IPS-NIHi7 (cell line): ENCODE results near the gene RUNX1.

ENCODE experiments used
- DNase-seq: peaks from one replicate; pipeline ENCODE4 v3.0.0; 2012; ENCODE audit warnings: mixed read lengths; ENCODE audit errors: extremely low spot score

Gene RUNX1

GRCh38 chr21:35048706-35049617, at the start of gene RUNX1:
Gene RUNX1 (minus strand): TSS chr21:35049302.
- DNase-seq: no peak

- no peak for DNase-seq
Measured at GRCh38 chr21:35097525-35097924, 48.4 kb upstream of the RUNX1 start.

- no peak for DNase-seq
Measured at GRCh38 chr21:35096959-35097358, 47.9 kb upstream of the RUNX1 start.

GRCh38 chr21:35095859-35096291, 46.8 kb upstream of the RUNX1 start:
- DNase-seq: no peak

- no peak for DNase-seq
Measured at GRCh38 chr21:35093514-35093913, 44.4 kb upstream of the RUNX1 start.

GRCh38 chr21:35091496-35091895, 42.4 kb upstream of the RUNX1 start:
- DNase-seq: no peak

GRCh38 chr21:35090403-35090802, 41.3 kb upstream of the RUNX1 start:
- no peak for DNase-seq

- DNase-seq: no peak
Measured at GRCh38 chr21:35088319-35088771, 39.2 kb upstream of the RUNX1 start.

- no peak for DNase-seq
Measured at GRCh38 chr21:35086357-35086756, 37.3 kb upstream of the RUNX1 start.

- DNase-seq: no peak
Measured at GRCh38 chr21:35084869-35085268, 35.8 kb upstream of the RUNX1 start.

- no peak for DNase-seq
Measured at GRCh38 chr21:35083246-35083645, 34.1 kb upstream of the RUNX1 start.

- DNase-seq: no peak
Measured at GRCh38 chr21:35081861-35082260, 32.8 kb upstream of the RUNX1 start.

GRCh38 chr21:35079181-35079580, 30.1 kb upstream of the RUNX1 start:
- no peak for DNase-seq

- DNase-seq: no peak
Measured at GRCh38 chr21:35077975-35078374, 28.9 kb upstream of the RUNX1 start.

- DNase-seq: no peak
Measured at GRCh38 chr21:35077466-35077865, 28.4 kb upstream of the RUNX1 start.

GRCh38 chr21:35075546-35075945, 26.4 kb upstream of the RUNX1 start:
- DNase-seq: no peak

- DNase-seq: no peak
Measured at GRCh38 chr21:35072960-35073359, 23.9 kb upstream of the RUNX1 start.

GRCh38 chr21:35072557-35072956, 23.5 kb upstream of the RUNX1 start:
- DNase-seq: no peak

GRCh38 chr21:35071347-35071746, 22.2 kb upstream of the RUNX1 start:
- DNase-seq: no peak

- no peak for DNase-seq
Measured at GRCh38 chr21:35070436-35070835, 21.3 kb upstream of the RUNX1 start.

- DNase-seq: no peak
Measured at GRCh38 chr21:35066824-35067223, 17.7 kb upstream of the RUNX1 start.

GRCh38 chr21:35063428-35064172, 14.5 kb upstream of the RUNX1 start:
- DNase-seq: no peak

GRCh38 chr21:35062016-35062415, 12.9 kb upstream of the RUNX1 start:
- DNase-seq: no peak
